Measurements from ENCODE around the gene SLC47A1. TPM values are rescaled to one million over a fixed set of nuclear protein-coding genes. Genes with fewer than 3 reads are reported as not detected.
"Not testable (repeated sequence)": the region's sequence is repeated elsewhere in the genome, so short reads cannot be mapped to it uniquely, and the experiment has no call there.

SLC47A1 gene
- total RNA-seq, 1 experiment from 2014 or later = 16.1 TPM

- POLR2A ChIA-PET = no interaction called here
- ATAC-seq = no peak
- TF ChIP-seq, protein P1, sequence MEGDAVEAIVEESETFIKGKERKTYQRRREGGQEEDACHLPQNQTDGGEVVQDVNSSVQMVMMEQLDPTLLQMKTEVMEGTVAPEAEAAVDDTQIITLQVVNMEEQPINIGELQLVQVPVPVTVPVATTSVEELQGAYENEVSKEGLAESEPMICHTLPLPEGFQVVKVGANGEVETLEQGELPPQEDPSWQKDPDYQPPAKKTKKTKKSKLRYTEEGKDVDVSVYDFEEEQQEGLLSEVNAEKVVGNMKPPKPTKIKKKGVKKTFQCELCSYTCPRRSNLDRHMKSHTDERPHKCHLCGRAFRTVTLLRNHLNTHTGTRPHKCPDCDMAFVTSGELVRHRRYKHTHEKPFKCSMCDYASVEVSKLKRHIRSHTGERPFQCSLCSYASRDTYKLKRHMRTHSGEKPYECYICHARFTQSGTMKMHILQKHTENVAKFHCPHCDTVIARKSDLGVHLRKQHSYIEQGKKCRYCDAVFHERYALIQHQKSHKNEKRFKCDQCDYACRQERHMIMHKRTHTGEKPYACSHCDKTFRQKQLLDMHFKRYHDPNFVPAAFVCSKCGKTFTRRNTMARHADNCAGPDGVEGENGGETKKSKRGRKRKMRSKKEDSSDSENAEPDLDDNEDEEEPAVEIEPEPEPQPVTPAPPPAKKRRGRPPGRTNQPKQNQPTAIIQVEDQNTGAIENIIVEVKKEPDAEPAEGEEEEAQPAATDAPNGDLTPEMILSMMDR (IDR thresholded peaks at IDR 0.05) = no peak
- TF ChIP-seq SIN3A (IDR thresholded peaks at IDR 0.05; ENCODE audit: borderline replicate concordance, insufficient read depth, low read depth, low read length) (no peak), TCF7L2 (IDR thresholded peaks at IDR 0.05; ENCODE audit: low read depth, low read length) (no peak), POLR2AphosphoS5 (IDR thresholded peaks at IDR 0.05; ENCODE audit: low read depth, low read length) (no peak)
- TF ChIP-seq, protein P2, sequence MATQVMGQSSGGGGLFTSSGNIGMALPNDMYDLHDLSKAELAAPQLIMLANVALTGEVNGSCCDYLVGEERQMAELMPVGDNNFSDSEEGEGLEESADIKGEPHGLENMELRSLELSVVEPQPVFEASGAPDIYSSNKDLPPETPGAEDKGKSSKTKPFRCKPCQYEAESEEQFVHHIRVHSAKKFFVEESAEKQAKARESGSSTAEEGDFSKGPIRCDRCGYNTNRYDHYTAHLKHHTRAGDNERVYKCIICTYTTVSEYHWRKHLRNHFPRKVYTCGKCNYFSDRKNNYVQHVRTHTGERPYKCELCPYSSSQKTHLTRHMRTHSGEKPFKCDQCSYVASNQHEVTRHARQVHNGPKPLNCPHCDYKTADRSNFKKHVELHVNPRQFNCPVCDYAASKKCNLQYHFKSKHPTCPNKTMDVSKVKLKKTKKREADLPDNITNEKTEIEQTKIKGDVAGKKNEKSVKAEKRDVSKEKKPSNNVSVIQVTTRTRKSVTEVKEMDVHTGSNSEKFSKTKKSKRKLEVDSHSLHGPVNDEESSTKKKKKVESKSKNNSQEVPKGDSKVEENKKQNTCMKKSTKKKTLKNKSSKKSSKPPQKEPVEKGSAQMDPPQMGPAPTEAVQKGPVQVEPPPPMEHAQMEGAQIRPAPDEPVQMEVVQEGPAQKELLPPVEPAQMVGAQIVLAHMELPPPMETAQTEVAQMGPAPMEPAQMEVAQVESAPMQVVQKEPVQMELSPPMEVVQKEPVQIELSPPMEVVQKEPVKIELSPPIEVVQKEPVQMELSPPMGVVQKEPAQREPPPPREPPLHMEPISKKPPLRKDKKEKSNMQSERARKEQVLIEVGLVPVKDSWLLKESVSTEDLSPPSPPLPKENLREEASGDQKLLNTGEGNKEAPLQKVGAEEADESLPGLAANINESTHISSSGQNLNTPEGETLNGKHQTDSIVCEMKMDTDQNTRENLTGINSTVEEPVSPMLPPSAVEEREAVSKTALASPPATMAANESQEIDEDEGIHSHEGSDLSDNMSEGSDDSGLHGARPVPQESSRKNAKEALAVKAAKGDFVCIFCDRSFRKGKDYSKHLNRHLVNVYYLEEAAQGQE (IDR thresholded peaks at IDR 0.05; ENCODE audit: insufficient read depth in 1 of 2, low read depth in 2 of 2, low read length in 1 of 2) = no peak
These were observed 32.4 kb upstream of the SLC47A1 start for GRCh38 chr17:19501219-19501618.

GRCh38 chr17:19502517-19502916 lies 31.1 kb upstream of the SLC47A1 start:
- Histone ChIP-seq H3K36me3 (ENCODE audit: control insufficient read depth, insufficient read depth, low read length) (no peaks in the 10 kb centered on the region), H3K4me1 (ENCODE audit: control insufficient read depth, insufficient read depth, low read length) (no peaks in the 10 kb centered on the region), H3K4me3 (ENCODE audit: low read depth in 2 of 2, low read length in 2 of 2) (no peak overlapping the region), H3K9me3 (ENCODE audit: control insufficient read depth, insufficient read depth, low read depth, low read length) (no peaks in the 10 kb centered on the region), H3K27ac (ENCODE audit: low read length) (no peak overlapping the region), H3K27me3 (ENCODE audit: control insufficient read depth, insufficient read depth, low read length) (no peaks in the 10 kb centered on the region)
- ATAC-seq = no peak
- in situ Hi-C loops (cut with HindIII; ENCODE audit: low pct_unique_long_range_greater_than_20kb, low sequenced_read_pairs) (no loop called here), intact Hi-C loops (cut with micrococcal nuclease; ENCODE audit: unreplicated experiment) (no loop called here)
- no TSS peak for BruUV-seq (replicated peaks)
- TF ChIP-seq SIN3A (IDR thresholded peaks at IDR 0.05; ENCODE audit: borderline replicate concordance, insufficient read depth, low read depth, low read length) (no peak), TCF7L2 (IDR thresholded peaks at IDR 0.05; ENCODE audit: low read depth, low read length) (no peak), POLR2AphosphoS5 (IDR thresholded peaks at IDR 0.05; ENCODE audit: low read depth, low read length) (no peak)
- TF ChIP-seq, protein P1 (IDR thresholded peaks at IDR 0.05) = no peak
- TF ChIP-seq, protein P2 (IDR thresholded peaks at IDR 0.05; ENCODE audit: insufficient read depth in 1 of 2, low read depth in 2 of 2, low read length in 1 of 2) = no peak
- DNase-seq (ENCODE audit: low read depth, low spot score) = no peak
- POLR2A ChIA-PET = no interaction called here
- CTCF ChIA-PET = no interaction called here

More at GRCh38 chr17:19501219-19501618, 32.4 kb upstream of the SLC47A1 start:
- Histone ChIP-seq H3K9me3 (ENCODE audit: control insufficient read depth, insufficient read depth, low read depth, low read length) (no peaks in the 10 kb centered on the region), H3K27me3 (ENCODE audit: control insufficient read depth, insufficient read depth, low read length) (no peaks in the 10 kb centered on the region), H3K4me3 (ENCODE audit: low read depth in 2 of 2, low read length in 2 of 2) (no peak overlapping the region), H3K4me1 (ENCODE audit: control insufficient read depth, insufficient read depth, low read length) (no peaks in the 10 kb centered on the region), H3K27ac (ENCODE audit: low read length) (no peak overlapping the region), H3K36me3 (ENCODE audit: control insufficient read depth, insufficient read depth, low read length) (no peaks in the 10 kb centered on the region)
- DNase-seq (ENCODE audit: low read depth, low spot score) = no peak
- CTCF ChIA-PET = no interaction called here
- in situ Hi-C loops (cut with HindIII; ENCODE audit: low pct_unique_long_range_greater_than_20kb, low sequenced_read_pairs) = no loop called here
- intact Hi-C loops (cut with micrococcal nuclease; ENCODE audit: unreplicated experiment) = no loop called here
- BruUV-seq (replicated peaks) = no TSS peak

GRCh38 chr17:19505561-19505960 lies 28.1 kb upstream of the SLC47A1 start:
- H3K4me3 ChIP-seq (ENCODE audit: low read depth in 2 of 2, low read length in 2 of 2); POLR2A ChIA-PET; H3K27me3 ChIP-seq (ENCODE audit: control insufficient read depth, insufficient read depth, low read length); H3K9me3 ChIP-seq (ENCODE audit: control insufficient read depth, insufficient read depth, low read depth, low read length); H3K36me3 ChIP-seq (ENCODE audit: control insufficient read depth, insufficient read depth, low read length); ATAC-seq; BruUV-seq (replicated peaks); H3K27ac ChIP-seq (ENCODE audit: low read length); CTCF ChIA-PET; H3K4me1 ChIP-seq (ENCODE audit: control insufficient read depth, insufficient read depth, low read length); intact Hi-C loops (cut with micrococcal nuclease; ENCODE audit: unreplicated experiment); in situ Hi-C loops (cut with HindIII; ENCODE audit: low pct_unique_long_range_greater_than_20kb, low sequenced_read_pairs); DNase-seq (ENCODE audit: low read depth, low spot score): not testable (repeated sequence)
